ENCODE measurements around the gene KRT222.

Gene KRT222

DNA sequence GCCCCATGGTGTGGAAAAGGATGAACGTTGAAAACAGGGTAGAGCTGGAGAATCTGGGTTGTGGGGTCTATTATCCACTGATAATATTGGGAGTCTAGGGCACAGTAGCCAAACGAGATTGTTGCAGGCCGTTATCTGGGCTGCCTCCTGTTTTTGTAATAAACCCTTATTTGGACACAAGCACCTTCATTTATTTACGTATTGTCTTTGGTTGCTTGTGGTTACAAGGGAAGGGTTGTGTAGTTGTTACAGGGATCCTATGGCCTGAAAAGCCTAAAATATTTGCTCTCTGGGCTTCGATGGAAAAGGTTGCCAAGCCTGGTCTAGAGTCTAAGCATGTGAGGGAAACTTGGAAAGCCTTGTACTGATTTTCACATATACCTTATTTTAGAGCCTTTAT lies 13.0 kb downstream of the KRT222 start:
- no peak for DNase-seq

DNA sequence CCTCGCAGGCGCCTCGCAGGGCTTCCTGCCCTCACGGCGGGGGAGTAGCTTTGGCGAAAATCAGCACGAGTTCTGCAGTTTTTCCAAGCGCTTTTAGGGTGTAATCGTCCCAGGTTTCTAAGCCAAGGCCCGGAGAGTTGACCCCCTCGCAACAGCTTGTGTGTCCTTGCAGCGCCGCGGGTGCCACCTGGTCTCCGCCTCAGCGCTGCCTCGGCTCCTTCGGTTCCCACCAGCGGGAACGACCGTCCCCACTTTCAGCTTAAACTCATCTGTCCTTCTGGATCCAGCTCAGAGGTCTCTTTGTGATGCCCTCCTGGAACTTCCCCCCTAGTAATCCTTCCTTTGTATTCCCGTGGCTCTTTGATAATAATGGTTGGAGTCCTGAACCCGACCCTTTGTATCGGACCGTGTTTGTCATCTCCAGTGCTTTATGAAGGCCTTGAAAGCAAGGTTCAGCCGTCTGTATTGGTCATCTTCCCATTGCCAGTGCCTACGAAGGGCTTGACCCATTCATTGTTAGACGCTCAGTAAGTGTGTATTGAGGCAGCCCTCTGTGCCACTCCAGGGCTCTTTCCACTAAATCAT lies 16.5 kb downstream of the KRT222 start:
- DNase-seq, result peak; percentile 50

DNA sequence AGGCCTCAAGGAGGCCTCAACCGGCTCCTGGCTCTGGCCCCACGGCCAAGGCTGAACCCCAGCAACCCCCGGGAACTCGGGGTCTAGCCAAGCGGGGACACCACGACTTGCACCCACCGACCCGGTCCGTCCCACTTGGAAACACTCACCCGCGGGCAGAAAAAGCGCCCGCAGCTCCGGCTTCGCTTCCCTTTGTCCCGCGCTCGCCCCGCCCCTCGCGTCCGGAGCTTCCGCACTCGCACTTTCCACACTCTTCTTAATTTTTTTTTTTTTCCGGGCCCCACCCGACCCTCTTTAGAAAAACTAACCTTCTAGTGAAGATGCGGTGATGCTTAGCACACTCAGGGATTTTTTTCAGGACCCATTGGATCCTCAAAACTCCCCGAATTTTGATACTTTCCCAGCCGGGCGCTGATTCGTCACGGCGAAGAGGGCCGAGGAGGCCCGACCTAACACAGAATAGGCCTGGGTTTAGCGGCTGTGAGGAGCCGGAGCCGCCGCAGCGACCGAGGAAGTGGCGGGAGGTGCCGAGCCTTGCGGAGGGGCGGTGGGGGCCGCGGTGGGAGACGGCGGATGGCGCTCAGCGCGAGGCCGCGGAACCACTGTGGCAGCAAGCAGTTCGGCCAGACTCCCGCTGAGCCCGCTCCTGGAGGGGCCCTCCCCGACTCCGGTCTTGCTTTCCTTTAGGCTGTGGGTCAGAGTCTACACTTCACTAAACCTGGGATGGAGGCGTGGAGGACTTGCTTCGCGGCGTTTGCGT lies 17.2 kb downstream of the KRT222 start, which contains the start of gene SMARCE1:
TSS of gene SMARCE1 (minus strand) at position 195 of the 760 bp plus-strand sequence. CDS start 2,016 bp downstream, outside the sequence.
- peak; percentile 93 for DNase-seq

DNA sequence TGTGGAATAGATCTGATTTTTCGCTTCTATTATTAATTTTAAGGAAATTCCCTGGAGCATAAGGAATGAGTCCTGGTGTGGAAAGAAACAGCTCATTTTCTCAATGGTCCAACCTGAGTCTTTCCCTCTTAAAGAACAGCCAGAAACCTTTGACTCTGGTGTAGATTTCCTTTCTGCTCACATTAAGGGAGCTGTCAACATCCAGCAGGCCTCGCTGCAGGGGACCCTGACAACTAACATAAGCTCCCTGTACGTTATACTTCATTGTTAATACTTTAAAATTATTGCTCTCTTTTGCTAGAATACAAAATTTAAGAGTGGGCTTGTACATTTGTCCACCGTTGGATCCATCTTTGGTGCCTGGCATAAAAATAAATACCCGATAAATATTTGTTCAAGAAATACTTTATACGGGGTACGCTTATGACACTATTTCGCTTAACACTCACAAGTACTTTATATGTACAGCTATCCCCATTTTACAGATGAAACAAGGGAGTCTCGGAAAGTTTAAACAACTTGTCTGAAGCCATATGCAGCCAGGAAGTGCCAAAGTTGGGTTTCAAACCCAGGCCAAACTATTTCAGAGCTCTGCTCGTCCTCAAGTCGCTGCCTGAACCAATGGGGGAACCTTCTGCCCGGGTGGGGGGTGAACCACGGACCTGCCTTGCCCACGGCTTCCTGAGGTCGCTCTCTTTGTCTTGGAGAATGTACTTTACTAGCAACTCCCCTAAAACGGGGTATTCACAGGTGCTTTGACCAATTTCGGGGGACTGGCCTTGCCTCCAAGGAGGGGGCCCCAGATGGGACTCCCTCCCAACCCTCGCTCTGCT lies 18.0 kb downstream of the KRT222 start:
- peak; percentile 77 for DNase-seq

DNA sequence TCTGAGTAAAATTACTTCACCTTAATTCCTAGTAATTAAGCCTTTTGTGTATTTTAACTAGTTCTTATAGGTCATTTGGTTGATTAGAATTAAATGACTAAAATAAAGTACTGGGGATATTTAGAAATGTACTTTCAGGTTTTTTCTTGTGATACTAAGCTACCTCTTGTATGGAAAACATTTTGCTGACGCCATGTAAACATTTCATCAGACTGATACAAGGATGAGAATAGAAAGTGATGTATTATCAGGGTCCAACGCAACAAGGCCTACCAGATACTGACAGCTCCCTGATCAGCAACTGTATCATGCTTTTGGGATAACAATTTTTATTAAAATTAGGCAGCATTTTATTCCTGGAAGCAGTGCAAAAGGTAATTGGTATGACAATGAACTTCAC lies 19.0 kb downstream of the KRT222 start:
- no peak for DNase-seq

DNA sequence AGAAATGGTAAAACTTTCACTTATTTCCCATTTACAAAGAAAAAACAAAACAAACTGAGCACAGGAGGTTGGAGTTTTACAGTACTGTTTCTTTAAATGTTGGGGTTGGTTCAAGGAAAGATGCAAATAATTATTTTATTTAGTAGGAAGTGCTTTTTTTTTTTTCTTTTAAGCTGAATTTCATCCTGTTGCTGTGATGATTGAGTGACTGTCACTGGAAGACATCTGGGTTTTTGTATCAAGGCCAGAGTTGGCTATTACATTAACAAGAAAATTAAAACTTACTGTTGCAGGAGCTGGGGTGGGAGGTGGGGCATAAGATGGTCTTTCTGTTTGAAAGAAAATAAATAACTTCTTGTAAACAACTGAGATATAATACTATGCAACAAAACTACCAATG lies 19.7 kb downstream of the KRT222 start:
- DNase-seq, result no peak

DNA sequence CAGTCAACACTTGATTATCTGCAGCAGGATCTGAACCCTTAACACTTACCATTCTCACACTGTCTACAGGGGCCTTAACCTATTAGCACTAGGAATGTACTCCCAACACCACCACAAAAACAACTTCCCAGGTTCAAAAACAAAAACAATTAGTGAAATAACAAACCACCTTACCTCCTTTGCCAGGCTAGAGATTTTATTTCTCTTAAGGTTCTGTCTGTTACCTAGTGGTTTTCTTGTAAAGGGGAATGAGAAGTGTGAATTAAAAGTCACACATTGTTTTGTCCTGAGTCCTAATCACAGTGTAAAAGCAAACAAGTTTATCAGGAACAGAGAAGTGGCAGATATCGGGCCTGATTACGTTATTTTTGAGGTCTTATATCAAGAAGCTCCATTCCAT lies 27.0 kb downstream of the KRT222 start:
- DNase-seq, result no peak

DNA sequence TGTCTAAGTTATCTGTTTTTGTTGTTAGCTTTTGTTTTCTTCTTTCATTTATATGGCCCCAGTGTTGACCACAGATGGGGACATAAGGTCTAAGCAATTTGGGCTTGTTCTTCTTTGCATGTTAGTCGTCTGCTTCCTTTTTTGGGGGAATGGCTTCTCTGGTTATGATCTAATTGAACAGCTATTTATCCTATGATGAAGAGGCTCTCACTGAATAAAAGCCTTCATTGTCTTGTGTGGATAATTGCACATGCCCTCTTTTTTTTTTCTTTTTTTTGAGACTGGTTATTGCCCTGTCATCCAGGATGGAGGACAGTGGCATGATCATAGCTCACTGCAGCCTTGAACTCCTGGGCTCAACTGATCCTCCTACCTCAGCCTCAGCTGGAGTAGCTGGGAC lies 31.1 kb downstream of the KRT222 start:
- DNase-seq, result no peak

DNA sequence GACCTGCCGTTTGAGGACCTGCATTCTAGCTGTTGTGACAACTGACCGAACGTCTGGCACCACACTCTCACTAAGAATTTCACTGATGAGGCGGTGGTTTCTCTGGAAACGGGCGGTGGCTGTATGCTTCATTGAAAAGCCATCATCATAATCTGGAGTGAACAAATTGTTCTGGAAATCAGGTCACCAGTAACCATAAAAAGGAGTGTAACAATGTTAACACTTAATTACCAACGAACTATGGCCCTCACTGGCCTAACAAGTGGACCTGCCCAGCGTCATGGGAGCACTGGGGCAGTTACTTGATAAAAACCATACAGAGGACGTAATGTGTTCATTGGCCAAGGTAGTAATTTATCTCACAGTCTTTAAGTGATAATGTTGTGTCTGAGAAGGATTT lies 32.8 kb downstream of the KRT222 start:
- no peak for DNase-seq

DNA sequence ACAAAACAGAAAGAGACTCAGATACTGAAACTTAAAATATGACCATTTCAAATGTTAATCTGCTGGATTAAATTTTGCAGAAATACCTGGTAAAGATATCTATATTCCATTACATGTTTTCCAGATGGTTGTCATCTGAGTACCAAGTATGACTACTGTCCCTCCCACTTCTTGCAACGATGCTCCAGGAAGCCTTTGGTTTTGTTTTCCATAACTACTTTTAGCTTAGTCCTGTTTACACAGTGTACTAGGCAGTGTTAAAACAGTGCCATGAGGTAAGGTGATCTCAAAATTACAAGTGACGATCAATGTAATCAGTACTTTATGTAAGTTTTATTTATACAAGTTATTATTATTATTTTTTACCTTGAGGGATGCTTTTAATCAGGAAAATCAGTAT lies 35.1 kb downstream of the KRT222 start:
- DNase-seq, result no peak

DNA sequence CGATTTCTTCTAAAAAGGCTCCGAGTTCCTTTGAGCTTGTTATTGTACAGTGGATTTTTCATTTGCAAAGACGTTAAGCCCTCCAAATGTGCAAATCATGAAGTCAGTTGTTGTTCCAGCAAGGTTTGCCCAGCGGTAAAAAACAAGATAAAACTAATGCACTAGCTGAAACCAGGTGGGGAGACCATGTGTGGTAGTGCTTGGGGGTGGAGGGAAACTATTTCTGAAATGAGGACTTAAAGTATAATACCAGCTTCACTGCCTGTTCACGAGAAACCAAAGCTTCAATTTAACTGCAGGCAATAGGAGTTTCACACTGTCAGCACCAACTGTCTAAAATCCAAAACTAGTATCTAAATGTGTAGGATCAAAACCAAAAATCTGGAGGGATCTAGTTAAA lies 39.7 kb downstream of the KRT222 start:
- no peak for DNase-seq

DNA sequence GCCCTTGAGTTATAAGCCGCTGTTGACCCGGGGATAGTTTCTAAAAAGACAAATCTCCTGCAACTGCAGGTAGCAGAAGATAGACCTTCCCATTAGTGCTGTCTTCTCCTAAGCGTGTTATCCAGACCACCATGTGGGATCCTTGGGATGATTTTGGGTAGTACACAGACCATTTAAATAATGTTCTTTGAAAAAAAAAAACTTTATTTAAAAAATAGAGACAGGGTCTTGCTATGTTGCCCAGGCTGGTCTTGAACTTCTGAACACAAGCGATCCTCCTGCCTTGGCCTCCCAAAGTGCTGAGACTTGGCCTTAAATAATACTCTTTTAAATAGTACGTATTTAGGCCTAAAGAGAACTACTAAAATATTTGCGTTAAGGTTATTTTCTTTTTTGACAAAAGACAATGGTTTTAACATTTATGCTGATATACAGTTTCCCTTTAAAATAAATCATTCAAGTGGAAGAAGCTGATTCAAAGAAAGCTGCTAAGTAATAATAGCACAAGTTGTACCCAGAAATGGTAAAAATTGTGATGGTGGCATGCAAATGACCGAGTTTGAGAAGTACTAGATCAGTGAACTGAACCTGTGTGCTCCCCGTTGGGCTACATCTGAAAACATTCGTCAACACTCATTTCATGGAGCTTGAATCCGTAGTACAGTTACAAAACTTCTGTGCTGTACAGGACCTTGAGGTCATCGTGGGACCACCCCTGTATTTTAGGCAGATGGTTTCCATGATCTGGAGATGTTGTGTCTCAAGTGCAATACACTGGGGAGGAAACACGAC lies 41.4 kb downstream of the KRT222 start:
- DNase-seq, result no peak

DNA sequence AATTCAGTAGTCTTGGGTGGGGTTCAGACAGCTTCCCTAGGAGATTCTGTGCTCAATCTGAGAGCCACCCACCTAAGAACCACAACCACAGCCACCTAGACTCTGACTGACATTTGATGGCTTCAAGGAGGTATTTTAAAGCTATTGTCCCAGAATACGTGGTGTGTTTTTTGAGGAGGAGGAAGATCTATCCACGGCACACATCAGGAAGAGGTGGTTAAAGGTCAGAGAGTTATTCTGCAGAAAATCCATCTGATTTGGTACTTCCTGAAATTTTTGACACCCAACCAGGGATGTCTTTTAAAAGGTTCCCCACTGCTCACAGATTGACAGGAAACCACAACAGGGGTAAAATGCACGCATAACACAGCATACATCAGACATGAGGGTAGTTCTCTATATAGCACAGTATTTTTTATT lies 42.5 kb downstream of the KRT222 start:
- DNase-seq, result no peak

DNA sequence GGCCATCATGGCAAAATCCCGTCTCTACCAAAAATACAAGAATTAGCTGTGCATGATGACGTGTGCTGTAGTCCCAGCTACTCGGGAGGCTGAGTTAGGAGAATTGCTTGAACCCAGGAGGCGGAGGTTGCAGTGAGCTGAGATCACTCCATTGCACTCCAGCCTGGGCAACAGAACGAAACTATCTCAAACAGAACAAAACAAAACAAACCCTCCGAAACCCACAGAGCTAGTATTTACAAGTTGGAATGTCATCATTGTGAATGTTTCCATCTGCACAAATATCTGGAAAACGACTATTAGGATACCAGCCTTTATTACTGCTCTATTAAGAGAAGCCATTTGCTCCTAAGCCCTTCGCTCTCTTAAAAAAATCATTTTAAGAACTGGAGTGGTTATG lies 43.4 kb downstream of the KRT222 start:
- no peak for DNase-seq

DNA sequence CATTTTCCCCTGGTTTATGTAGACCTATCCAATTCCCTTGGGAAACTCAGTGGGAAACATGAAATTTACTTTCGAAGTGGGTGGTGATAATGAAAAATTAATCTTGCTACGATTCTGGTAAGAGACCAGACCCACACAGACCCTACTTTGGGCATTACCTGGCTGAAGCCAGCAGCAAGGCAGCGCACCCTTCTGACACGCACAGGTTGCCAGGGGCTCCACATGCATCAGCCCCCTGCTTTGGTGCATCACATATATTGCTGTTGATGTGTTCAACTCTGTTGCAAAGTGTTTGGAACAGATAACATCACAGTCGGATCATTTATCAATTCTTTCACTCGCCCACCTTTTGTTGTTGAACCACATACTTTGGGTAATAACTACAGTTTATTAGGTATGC lies 44.0 kb downstream of the KRT222 start:
- DNase-seq, result no peak

DNA sequence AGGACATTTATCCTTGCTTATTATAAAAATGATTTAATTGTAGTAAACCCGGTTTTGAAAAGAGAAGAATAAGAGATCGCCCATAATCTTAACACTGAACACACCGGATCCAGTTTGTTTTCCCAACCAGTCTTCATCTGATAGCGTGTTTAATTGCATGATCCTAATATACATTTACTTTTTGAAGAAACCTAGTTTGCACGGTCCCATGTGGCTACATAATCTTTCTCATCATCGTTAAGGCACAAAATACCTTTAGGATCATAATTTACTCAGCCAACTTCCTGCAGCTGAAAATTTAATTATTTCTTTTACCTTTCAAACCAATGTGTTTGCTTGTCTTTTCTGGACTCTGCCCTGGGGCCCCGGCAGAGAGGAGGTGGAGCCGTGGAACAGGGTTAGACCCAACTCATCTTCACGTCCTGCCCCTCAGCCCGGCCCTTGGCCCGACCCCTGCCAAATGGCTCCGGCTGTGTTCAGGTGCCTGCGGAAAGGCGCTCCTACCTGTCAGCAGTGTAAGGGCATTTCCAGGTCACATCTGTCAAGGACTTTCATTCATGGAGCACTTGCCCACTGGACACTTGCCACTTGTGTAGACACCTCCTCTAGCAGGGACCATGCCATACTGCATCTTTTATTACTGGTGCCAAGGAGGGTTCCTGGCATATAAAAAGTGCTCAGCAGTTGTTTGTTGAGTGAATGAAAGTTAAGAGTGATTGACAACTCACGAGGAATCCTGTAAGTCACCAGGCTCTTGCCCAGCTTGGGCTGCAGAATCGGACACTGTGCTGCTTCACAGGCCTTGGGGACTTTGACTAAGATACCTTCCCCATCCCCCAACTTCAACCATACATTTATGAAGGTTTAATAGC lies 46.0 kb downstream of the KRT222 start:
- DNase-seq, result peak; percentile 6

DNA sequence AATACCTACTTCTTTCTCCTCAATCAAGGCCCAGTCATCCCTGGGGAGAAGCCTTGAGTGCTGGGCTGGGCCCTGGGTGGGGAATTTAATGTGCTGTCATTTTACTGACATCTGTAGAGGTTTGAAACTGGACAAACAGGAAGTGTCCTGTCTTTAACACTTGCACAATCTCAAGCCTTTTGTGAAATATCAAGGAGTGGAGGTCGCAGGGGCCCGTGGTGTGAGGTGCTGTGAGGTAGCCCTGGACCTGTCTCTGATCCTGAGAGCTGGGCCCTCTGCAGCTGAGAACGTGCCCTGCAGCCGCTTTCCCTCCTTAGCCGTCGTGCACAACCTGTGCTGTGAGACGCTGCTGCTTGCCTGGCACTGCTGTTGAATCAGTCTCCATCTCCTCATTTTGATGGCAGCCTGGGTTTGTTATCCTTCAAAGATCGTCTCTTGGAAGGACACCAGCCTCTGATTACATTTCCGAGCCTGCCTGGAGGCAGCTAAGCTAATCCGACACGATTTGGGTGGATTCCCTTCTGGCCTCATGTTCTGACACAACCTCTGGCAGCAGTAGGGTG lies 47.2 kb downstream of the KRT222 start:
- peak; percentile 32 for DNase-seq

DNA sequence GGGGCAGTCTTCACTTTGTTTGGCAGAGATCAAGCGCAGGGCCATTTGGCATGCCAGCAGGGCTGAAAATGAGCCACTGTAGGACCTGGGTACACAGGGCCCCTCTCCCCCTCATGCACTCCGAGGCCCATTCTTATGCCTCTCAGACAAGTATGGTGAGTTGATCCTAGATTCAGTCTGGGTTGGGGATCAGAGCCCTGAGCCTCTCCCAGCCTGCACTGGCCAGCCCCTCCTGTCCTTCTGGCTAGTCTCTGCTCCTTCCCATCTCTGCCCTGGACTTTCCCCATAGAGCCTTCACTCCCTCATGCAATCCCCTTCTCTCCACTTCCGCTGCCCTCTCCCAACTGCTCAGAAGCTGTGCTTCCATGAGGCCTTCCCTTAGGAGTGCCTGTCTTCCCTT lies 48.4 kb downstream of the KRT222 start:
- DNase-seq, result no peak

DNA sequence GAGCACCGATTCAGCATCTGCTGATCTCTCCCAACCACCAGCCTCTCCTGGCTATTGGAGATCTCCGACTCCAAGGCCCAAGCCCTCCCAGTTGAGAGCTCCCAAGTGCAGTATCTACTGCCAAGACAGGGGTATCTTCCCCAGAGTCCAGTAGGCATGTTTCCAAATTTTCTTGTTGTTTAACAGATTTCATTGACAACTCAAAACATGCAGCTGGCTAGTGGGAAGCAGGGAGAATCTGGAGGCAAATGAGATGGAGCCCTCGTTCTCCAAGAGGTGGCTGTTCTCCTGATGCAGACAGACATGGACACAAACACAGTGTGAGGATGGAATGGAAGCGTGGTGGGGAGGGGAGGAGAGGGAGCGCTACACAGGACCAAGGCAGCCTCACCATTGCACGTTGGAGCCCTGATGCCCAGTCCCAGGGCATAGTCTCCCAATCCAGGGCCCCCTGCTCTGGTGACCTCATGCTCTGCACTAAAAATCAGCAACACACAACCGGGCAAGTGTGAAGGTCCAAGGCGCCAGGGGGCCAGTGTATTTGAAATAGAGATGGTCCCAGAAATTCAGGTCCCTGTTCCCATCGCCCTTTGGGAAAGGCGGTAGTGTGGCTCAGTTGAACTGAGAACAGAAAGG lies 49.0 kb downstream of the KRT222 start:
- DNase-seq, result no peak

DNA sequence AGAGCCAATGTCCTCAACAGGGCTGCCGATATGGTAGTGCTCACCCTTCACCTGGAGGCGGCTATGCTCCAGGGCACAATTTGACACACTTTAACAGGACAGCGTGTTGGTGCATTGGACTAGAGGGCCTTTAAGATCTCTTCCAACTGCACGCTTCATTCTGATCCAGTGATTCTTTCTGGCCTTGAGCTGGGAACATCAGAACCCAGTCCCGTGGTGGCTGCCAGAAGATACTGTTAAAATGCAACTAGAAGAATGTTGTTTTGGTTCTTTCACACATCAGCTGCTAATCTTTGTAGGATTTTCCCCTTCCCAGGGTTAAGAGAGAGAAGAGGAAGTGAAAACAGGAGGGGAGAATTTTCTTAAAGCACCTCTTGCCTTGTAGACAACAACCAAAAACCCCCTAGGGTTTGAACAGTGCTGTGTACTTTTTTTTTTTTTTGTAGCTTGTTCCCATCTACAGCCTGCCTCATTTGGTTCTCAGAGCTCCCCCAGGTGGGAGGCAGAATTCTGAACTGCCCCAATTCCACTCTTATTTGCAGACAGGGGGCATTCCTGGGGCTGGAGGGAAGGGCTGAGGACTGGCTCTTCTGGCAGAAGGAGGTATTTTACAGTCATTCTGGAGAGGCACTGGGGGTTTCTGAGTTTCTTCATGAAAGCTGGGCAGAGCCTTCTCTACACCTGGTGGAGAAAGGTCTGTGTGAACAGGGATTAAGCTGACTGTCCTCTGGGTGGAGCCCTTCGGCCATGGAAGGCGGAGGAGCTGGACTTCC lies 49.7 kb downstream of the KRT222 start:
- peak; percentile 74 for DNase-seq

Measured in NCI-H69 (cell line).